PFSK-1 (cell line): ENCODE data around the gene SFRP5.

ENCODE experiments used
- FOXP2 ChIP-seq: optimal IDR thresholded peaks from 2 replicates; pipeline ENCODE3; 2011; ENCODE audit warnings: borderline replicate concordance, control low read depth, inconsistent platforms; ENCODE audit not compliant: insufficient read depth; ENCODE audit errors: extremely low read length, extremely low read depth
- POLR2AphosphoS5 ChIP-seq: IDR thresholded peaks from 2 replicates; pipeline ENCODE4 v1.6.1; 2012; ENCODE audit warnings: low read depth, mild to moderate bottlenecking, control low read depth, low read length, moderate library complexity
- SIN3A ChIP-seq: IDR thresholded peaks from 2 replicates; pipeline ENCODE4 v1.6.1; 2012; ENCODE audit warnings: mild to moderate bottlenecking, low read length, moderate library complexity, borderline replicate concordance; ENCODE audit not compliant: insufficient read depth
- TAF1 ChIP-seq: IDR thresholded peaks from 2 replicates; pipeline ENCODE4 v1.6.1; 2012; ENCODE audit warnings: low read length, control low read depth, borderline replicate concordance; ENCODE audit not compliant: insufficient read depth
- TF ChIP-seq, protein P1 (sequence below), 2 experiments: IDR thresholded peaks; 2 replicates each; pipeline versions ENCODE4 v1.6.1 to v1.8.0; 2011 to 2012; ENCODE audit warnings: low read depth in 2 of 2, low read length in 2 of 2, control low read depth in 1 of 2, inconsistent platforms in 1 of 2, mild to moderate bottlenecking in 1 of 2, moderate library complexity in 1 of 2; ENCODE audit not compliant: insufficient read depth in 1 of 2

DNA sequence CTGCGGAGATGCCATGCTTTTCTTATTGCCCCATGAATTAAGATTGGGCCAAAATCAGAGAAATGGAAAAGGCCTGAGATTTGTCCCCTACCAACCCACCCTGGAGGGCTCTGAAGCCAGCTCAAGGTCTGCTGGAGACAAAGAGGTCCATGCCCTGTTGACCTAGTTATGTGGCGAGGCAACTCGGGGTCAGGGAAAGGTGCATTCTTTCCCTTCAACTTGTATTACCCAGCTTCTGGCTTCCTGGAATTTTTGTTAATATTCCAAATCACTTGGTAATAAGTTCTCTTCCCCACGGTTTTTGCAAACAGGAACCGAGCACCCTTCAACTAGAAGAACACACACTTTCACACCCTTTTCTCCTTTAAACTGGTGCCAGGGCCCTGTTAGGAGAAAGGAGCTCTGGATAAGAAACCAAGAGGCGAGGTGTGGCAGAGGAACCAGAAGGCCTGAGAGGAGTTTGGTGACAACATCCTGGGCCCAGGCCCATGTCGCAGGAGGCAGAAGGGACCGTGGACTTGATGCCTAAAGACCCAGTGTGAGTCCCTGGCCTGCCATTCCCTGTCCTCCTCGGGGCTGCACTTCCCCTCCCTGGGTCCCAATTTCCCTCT is 12.5 kb upstream of the SFRP5 start:
- TF ChIP-seq, protein P1, sequence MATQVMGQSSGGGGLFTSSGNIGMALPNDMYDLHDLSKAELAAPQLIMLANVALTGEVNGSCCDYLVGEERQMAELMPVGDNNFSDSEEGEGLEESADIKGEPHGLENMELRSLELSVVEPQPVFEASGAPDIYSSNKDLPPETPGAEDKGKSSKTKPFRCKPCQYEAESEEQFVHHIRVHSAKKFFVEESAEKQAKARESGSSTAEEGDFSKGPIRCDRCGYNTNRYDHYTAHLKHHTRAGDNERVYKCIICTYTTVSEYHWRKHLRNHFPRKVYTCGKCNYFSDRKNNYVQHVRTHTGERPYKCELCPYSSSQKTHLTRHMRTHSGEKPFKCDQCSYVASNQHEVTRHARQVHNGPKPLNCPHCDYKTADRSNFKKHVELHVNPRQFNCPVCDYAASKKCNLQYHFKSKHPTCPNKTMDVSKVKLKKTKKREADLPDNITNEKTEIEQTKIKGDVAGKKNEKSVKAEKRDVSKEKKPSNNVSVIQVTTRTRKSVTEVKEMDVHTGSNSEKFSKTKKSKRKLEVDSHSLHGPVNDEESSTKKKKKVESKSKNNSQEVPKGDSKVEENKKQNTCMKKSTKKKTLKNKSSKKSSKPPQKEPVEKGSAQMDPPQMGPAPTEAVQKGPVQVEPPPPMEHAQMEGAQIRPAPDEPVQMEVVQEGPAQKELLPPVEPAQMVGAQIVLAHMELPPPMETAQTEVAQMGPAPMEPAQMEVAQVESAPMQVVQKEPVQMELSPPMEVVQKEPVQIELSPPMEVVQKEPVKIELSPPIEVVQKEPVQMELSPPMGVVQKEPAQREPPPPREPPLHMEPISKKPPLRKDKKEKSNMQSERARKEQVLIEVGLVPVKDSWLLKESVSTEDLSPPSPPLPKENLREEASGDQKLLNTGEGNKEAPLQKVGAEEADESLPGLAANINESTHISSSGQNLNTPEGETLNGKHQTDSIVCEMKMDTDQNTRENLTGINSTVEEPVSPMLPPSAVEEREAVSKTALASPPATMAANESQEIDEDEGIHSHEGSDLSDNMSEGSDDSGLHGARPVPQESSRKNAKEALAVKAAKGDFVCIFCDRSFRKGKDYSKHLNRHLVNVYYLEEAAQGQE (IDR thresholded peaks at IDR 0.05; ENCODE audit: insufficient read depth in 1 of 2, low read depth in 2 of 2, low read length in 2 of 2): no peak
- TF ChIP-seq POLR2AphosphoS5: no peak
- TF ChIP-seq SIN3A: no peak
- no peak for TF ChIP-seq TAF1
- TF ChIP-seq FOXP2: no peak
